Adrenal gland (tissue), 12 donors: Measurements from ENCODE around the gene TMEM121B. TPM values are rescaled to one million over a fixed set of nuclear protein-coding genes. Genes with fewer than 3 reads are reported as not detected.
A peak's percentile ranks its signal among the peaks of the same experiment; 100 is the strongest.
"Not testable (repeated sequence)": the region's sequence is repeated elsewhere in the genome, so short reads cannot be mapped to it uniquely, and the experiment has no call there.

Source experiments
- DNase-seq, 7 donors: peaks; one replicate each; pipeline ENCODE4 v3.0.0-alpha.2; 2019 to 2020
- H3K27ac ChIP-seq, 5 donors: fragments of 200-600 bp; sonication (generic) in 4 of 5; 1 replicate in 3 of 5; 2 replicates in 2 of 5; pipeline versions ENCODE4 v1.5.1 to v1.8.0; 2016 to 2020; ENCODE audit warnings: mild to moderate bottlenecking in 1 of 5
- H3K27me3 ChIP-seq: fragments of 200-600 bp; 2 replicates; pipeline ENCODE4 v1.8.0; 2021
- H3K36me3 ChIP-seq, 2 donors: fragments of 200-600 bp; replicated peaks in 1 of 2; 1 replicate in 1 of 2; 2 replicates in 1 of 2; pipeline versions ENCODE4 v1.5.1 to v1.8.0; 2018 to 2022
- H3K4me1 ChIP-seq, 2 donors: fragments of 200-600 bp; replicated peaks in 1 of 2; 1 replicate in 1 of 2; 2 replicates in 1 of 2; pipeline versions ENCODE4 v1.5.1 to v1.8.0; 2018 to 2021
- H3K4me3 ChIP-seq, 4 donors: fragments of 200-600 bp; sonication (generic) in 3 of 4; one replicate each; pipeline ENCODE4 v1.5.1; 2016 to 2018
- H3K9me3 ChIP-seq, 3 donors: fragments of 200-600 bp; sonication (generic) in 1 of 3; replicated peaks in 1 of 3; 1 replicate in 2 of 3; 2 replicates in 1 of 3; pipeline versions ENCODE4 v1.5.1 to v1.8.0; 2016 to 2021
- CTCF ChIP-seq, 6 experiments: fragments of 450-650 bp in 4 of 6; fragments of 200-600 bp in 2 of 6; sonication (generic) in 1 of 6; IDR thresholded peaks; 1 replicate in 5 of 6; 2 replicates in 1 of 6; pipeline versions ENCODE4 v1.5.1 to v1.8.0; 2016 to 2021; ENCODE audit warnings: antibody characterized with exemption in 6 of 6, mild to moderate bottlenecking in 2 of 6, moderate library complexity in 1 of 6
- POLR2A ChIP-seq, 2 donors: fragments of 450-650 bp; IDR thresholded peaks; one replicate each; pipeline ENCODE4 v1.6.1; 2017; ENCODE audit warnings: antibody characterized with exemption in 2 of 2, mild to moderate bottlenecking in 2 of 2, moderate library complexity in 1 of 2
- WGBS, 4 donors: extraction: QIAGEN DNeasy Blood & Tissue Kit in 2 of 4; methylation state at CpG; one replicate each; pipeline versions ENCODE4 v1.1.5 to v1.1.7; 2013 to 2017; 5-methylcytosine and 5-hydroxymethylcytosine counted together
- intact Hi-C, 2 donors: fragments of 100-400 bp; cut with DNase I; formaldehyde crosslinking; loops; one replicate each; pipeline versions ENCODE4 v1.14.1 to v1.15.0; 2022 to 2023
- polyA plus RNA-seq, 3 donors: library from polyadenylated mRNA; stranded (reverse); fragments of 200-250 nt in 2 of 3; fragments of 350-450 nt in 1 of 3; fragmentation: Illumina TruSeq in 1 of 3; extraction: RNeasy Lipid Tissue Mini Kit (QIAGEN cat#74804) in 1 of 3; gene quantifications; one replicate each; pipeline ENCODE4 v1.2.3, GENCODE V29; 2013 to 2014
- total RNA-seq, 9 donors: library from RNA; depleted of rRNA in 4 of 9; stranded (reverse); fragments of >200 nt in 4 of 9; fragments of 120-200 nt in 1 of 9; fragmentation: NEBNext Ultra II Directional in 1 of 9; extraction: Animal tissue kit (Norgen Biotek cat#: 25700) in 1 of 9; gene quantifications; one replicate each; pipeline versions ENCODE4 v1.1.0 to v1.2.4, GENCODE V29; 2013 to 2023
- donor health status: healthy with polysubstance abuse.
- donor health status: Bipolar disorder and iron deficiency.
- donor health status: DM: yes; HTN: yes; CAD: no.
- donor health status: DM: no; HTN: no; CAD: no.
- donor health status: DM: no; HTN: no; CAD: no.
- donor health status: DM: yes; HTN: yes; CAD: no.

Gene TMEM121B
- total and polyA plus RNA-seq, 12 donors = 0.22 to 2.3 (median 1.1) TPM

GRCh38 chr22:17152340-17152739 is 31.2 kb upstream of the TMEM121B start:
- H3K4me3 ChIP-seq = no peak overlapping the region
- intact Hi-C loops = loop anchor here in 1 of 2 donors (10.0 kb wide), 1 partner anchor 68 kb away; the partner anchor contains the start of gene IL17RA
- TF ChIP-seq POLR2A (IDR thresholded peaks at IDR 0.05) (no peak), CTCF (IDR thresholded peaks at IDR 0.05) (no peak)
- peak in 5 of 7 donors; percentile 41 to 65 (median 53) for DNase-seq
- peaks cover 8 to 36% of the 10 kb centered on the region in 2 donors for H3K4me1 ChIP-seq
- H3K27me3 ChIP-seq = no peaks in the 10 kb centered on the region
- 26 to 61% (median 46%) methylated on average over 5 to 6 of the region's 6 CpGs for WGBS, 4 donors
- H3K36me3 ChIP-seq = no peaks in the 10 kb centered on the region
- H3K27ac ChIP-seq = no peak overlapping the region
- no peaks in the 10 kb centered on the region for H3K9me3 ChIP-seq

GRCh38 chr22:17149076-17149815 is 28.1 kb upstream of the TMEM121B start:
- Histone ChIP-seq H3K36me3 (peaks cover 0 to 8% of the 10 kb centered on the region in 2 donors), H3K27me3 (no peaks in the 10 kb centered on the region), H3K4me3 (no peak overlapping the region), H3K4me1 (peaks cover 8 to 25% of the 10 kb centered on the region in 2 donors), H3K9me3 (no peaks in the 10 kb centered on the region), H3K27ac (no peak overlapping the region)
- TF ChIP-seq CTCF (IDR thresholded peaks at IDR 0.05) (no peak), POLR2A (IDR thresholded peaks at IDR 0.05) (no peak)
- intact Hi-C loops = no loop called here
- 71 to 86% (median 84%) methylated on average over 4 to 9 of the region's 9 CpGs for WGBS, 4 donors
- no peak for DNase-seq

- intact Hi-C loops, H3K9me3 ChIP-seq, H3K4me3 ChIP-seq, DNase-seq, H3K27me3 ChIP-seq, H3K27ac ChIP-seq: not testable (repeated sequence)
- 90 to 98% (median 94%) methylated on average over 29 to 30 of the region's 30 CpGs for WGBS, 4 donors
- Histone ChIP-seq H3K4me1 (peaks cover 1 to 18% of the 10 kb centered on the region in 2 donors), H3K36me3 (peaks cover 0 to 24% of the 10 kb centered on the region in 2 donors)
Measured at GRCh38 chr22:17147458-17147857, 26.3 kb upstream of the TMEM121B start.

GRCh38 chr22:17145021-17145680 is 24.0 kb upstream of the TMEM121B start:
- peaks cover 0 to 7% of the 10 kb centered on the region in 2 donors for H3K4me1 ChIP-seq
- H3K4me3 ChIP-seq = no peak overlapping the region
- no peak for DNase-seq
- H3K9me3 ChIP-seq = no peaks in the 10 kb centered on the region
- no peaks in the 10 kb centered on the region for H3K27me3 ChIP-seq
- H3K36me3 ChIP-seq = peaks cover 0 to 40% of the 10 kb centered on the region in 2 donors
- TF ChIP-seq CTCF (IDR thresholded peaks at IDR 0.05) (no peak), POLR2A (IDR thresholded peaks at IDR 0.05) (no peak)
- intact Hi-C loops = no loop called here
- H3K27ac ChIP-seq = no peak overlapping the region
- WGBS, 4 donors = 85 to 97% (median 93%) methylated on average over 4 to 8 of the region's 8 CpGs
